ENCODE results near the gene CAMTA1.

GRCh38 chr1:7531562-7532340 is 746.5 kb downstream of the CAMTA1 start:
- TF ChIP-seq ZNF114 (tag by site-specific recombination; IDR thresholded peaks at IDR 0.05) (no peak), ZNF416 (tag by site-specific recombination; IDR thresholded peaks at IDR 0.05) (no peak), KLF7 (tag by site-specific recombination; IDR thresholded peaks at IDR 0.05; ENCODE audit: borderline replicate concordance) (no peak), TCF7L2 (IDR thresholded peaks at IDR 0.05; ENCODE audit: borderline replicate concordance, low read depth, low read length) (no peak), YY1 (tag by site-specific recombination; IDR thresholded peaks at IDR 0.05) (no peak), ZNF24 (tag by site-specific recombination; IDR thresholded peaks at IDR 0.05) (no peak), CTCF (tag by site-specific recombination; IDR thresholded peaks at IDR 0.05) (no peak), ZNF280C (tag by site-specific recombination; IDR thresholded peaks at IDR 0.05) (no peak), ZNF174 (tag by site-specific recombination; IDR thresholded peaks at IDR 0.05) (no peak), ZBTB7A (tag by site-specific recombination; IDR thresholded peaks at IDR 0.05; ENCODE audit: low read depth) (no peak)

All from HEK293 (cell line).